Right lobe of liver (tissue), 6 donors: ENCODE measurements around the gene PCDHGA11. TPM values are rescaled to one million over a fixed set of nuclear protein-coding genes. Genes with fewer than 3 reads are reported as not detected.

Experiments used
- ATAC-seq, 4 donors: fragments of 200-7000 bp; cut with Tn5 transposase; one replicate each; pipeline ENCODE4 v1.9.1; 2020; ENCODE audit warnings: mild to moderate bottlenecking in 4 of 4, moderate library complexity in 4 of 4
- DNase-seq, 3 donors: peaks; one replicate each; pipeline ENCODE4 v3.0.0-alpha.2; 2020
- H3K27ac ChIP-seq, 3 donors: fragments of 200-600 bp; one replicate each; pipeline ENCODE4 v1.8.0; 2022
- H3K27me3 ChIP-seq, 2 donors: fragments of 200-600 bp; one replicate each; pipeline ENCODE4 v1.8.0; 2022
- H3K36me3 ChIP-seq, 4 donors: fragments of 200-600 bp; sonication (generic) in 1 of 4; one replicate each; pipeline versions ENCODE4 v1.5.1 to v1.8.0; 2017 to 2022; ENCODE audit warnings: control low read depth in 1 of 4
- H3K4me1 ChIP-seq, 4 donors: fragments of 200-600 bp; sonication (generic) in 1 of 4; one replicate each; pipeline versions ENCODE4 v1.5.1 to v1.8.0; 2017 to 2022; ENCODE audit warnings: control low read depth in 1 of 4
- H3K4me3 ChIP-seq, 3 donors: fragments of 200-600 bp; one replicate each; pipeline ENCODE4 v1.8.0; 2022
- H3K9me3 ChIP-seq, 4 donors: fragments of 200-600 bp; sonication (generic) in 1 of 4; one replicate each; pipeline versions ENCODE4 v1.5.1 to v1.8.0; 2017 to 2022; ENCODE audit warnings: control low read depth in 1 of 4
- CTCF ChIP-seq, 4 donors: fragments of 200-600 bp in 3 of 4; fragments of 450-650 bp in 1 of 4; IDR thresholded peaks; one replicate each; pipeline versions ENCODE4 v1.5.1 to v1.8.0; 2016 to 2022; ENCODE audit warnings: antibody characterized with exemption in 4 of 4, mild to moderate bottlenecking in 2 of 4
- POLR2A ChIP-seq: fragments of 450-650 bp; IDR thresholded peaks from one replicate; pipeline ENCODE4 v1.6.1; 2017; ENCODE audit warnings: antibody characterized with exemption, mild to moderate bottlenecking
- WGBS: methylation state at CpG from one replicate; pipeline ENCODE4 v1.1.6; 2018; ENCODE audit warnings: low coverage, low lambda C conversion rate; ENCODE audit not compliant: insufficient coverage; ENCODE audit errors: missing lambda C conversion rate; 5-methylcytosine and 5-hydroxymethylcytosine counted together
- intact Hi-C, 2 donors: fragments of 100-400 bp; cut with DNase I; formaldehyde crosslinking; loops; one replicate each; pipeline versions ENCODE4 v1.11.2 to v1.14.1; 2022
- total RNA-seq, 6 experiments: library from RNA; depleted of rRNA in 2 of 6; stranded (reverse); fragments of >200 nt in 2 of 6; fragmentation: NEBNext Ultra II Directional in 3 of 6; extraction: Animal tissue kit (Norgen Biotek cat#: 25700) in 3 of 6; gene quantifications; one replicate each; pipeline versions ENCODE4 v1.1.0 to v1.2.4, GENCODE V29; 2016 to 2023
- donor health status: DM: no; HTN: yes; CAD: no.
- donor health status: DM: no; HTN: no; CAD: no.
- donor health status: DM: no; HTN: no; CAD: no.
- donor health status: DM: no; HTN: yes; CAD: no.
- donor health status: DM: no; HTN: yes; CAD: no.

The PCDHGA11 gene
- total RNA-seq, 6 experiments from 2014 or later, result 0.81 to 1.7 (median 1.1) TPM

- 97% methylated on average over 3 of the region's 3 CpGs for WGBS
Measured at GRCh38 chr5:141465351-141465750, 44.5 kb downstream of the PCDHGA11 start.

More at GRCh38 chr5:141465351-141465750, 44.5 kb downstream of the PCDHGA11 start:
- no peak for DNase-seq
- no peaks in the 10 kb centered on the region for H3K27me3 ChIP-seq
- H3K36me3 ChIP-seq, result no peaks in the 10 kb centered on the region
- H3K4me1 ChIP-seq, result no peaks in the 10 kb centered on the region
- no peaks in the 10 kb centered on the region for H3K9me3 ChIP-seq
- no peak for ATAC-seq
- TF ChIP-seq CTCF (IDR thresholded peaks at IDR 0.05) (no peak), POLR2A (no peak)
- no peak overlapping the region for H3K27ac ChIP-seq
- H3K4me3 ChIP-seq, result no peak overlapping the region
- intact Hi-C loops, result no loop called here

Other genes with a start within 250 kb of the PCDHGA11 start
- under 1 TPM; 0.07 to 0.31 (median 0.13) TPM for gene PCDHB7, start 248.4 kb upstream of the PCDHGA11 start, total RNA-seq
- under 1 TPM in 4 of 6 experiments, not detected in 2; 0.12 to 0.49 (median 0.19) TPM for gene PCDHB8, start 243.3 kb upstream of the PCDHGA11 start, total RNA-seq
- under 1 TPM; 0.17 to 0.51 (median 0.34) TPM for gene PCDHB16, start 238.7 kb upstream of the PCDHGA11 start, total RNA-seq
- under 1 TPM in 5 of 6 experiments, not detected in 1; 0.07 to 0.51 (median 0.21) TPM for gene PCDHB9, start 233.9 kb upstream of the PCDHGA11 start, total RNA-seq
- gene PCDHB10, start 228.7 kb upstream of the PCDHGA11 start, total RNA-seq, result under 1 TPM in 5 of 6 experiments, not detected in 1; 0.09 to 0.23 (median 0.12) TPM
- gene PCDHB11, start 221.4 kb upstream of the PCDHGA11 start, total RNA-seq, result under 1 TPM in 5 of 6 experiments, not detected in 1; 0.06 to 0.44 (median 0.19) TPM
- gene PCDHB12, start 212.3 kb upstream of the PCDHGA11 start, total RNA-seq, result 1 to 10 TPM in 1 of 6 experiments, under 1 TPM in 4, not detected in 1; 0.27 to 1.1 (median 0.33) TPM
- under 1 TPM; 0.25 to 1.00 (median 0.49) TPM for gene PCDHB13, start 207.1 kb upstream of the PCDHGA11 start, total RNA-seq
- gene PCDHB14, start 197.7 kb upstream of the PCDHGA11 start, total RNA-seq, result 1 to 10 TPM in 1 of 6 experiments, under 1 TPM in 5; 0.44 to 1.0 (median 0.86) TPM
- gene PCDHB15, start 175.7 kb upstream of the PCDHGA11 start, total RNA-seq, result under 1 TPM; 0.37 to 0.83 (median 0.63) TPM
- under 1 TPM in 1 of 6 experiments, not detected in 5; 0.31 TPM for gene SLC25A2, start 117.0 kb upstream of the PCDHGA11 start, total RNA-seq
- gene TAF7, start 100.3 kb upstream of the PCDHGA11 start, total RNA-seq, result 10 to 100 TPM; 17.7 to 37.9 (median 22.3) TPM
- under 1 TPM in 5 of 6 experiments, not detected in 1; 0.04 to 0.18 (median 0.12) TPM for gene PCDHGA1, start 90.5 kb upstream of the PCDHGA11 start, total RNA-seq
- under 1 TPM; 0.49 to 0.88 (median 0.57) TPM for gene PCDHGA2, start 82.3 kb upstream of the PCDHGA11 start, total RNA-seq
- 1 to 10 TPM in 2 of 6 experiments, under 1 TPM in 4; 0.51 to 1.8 (median 0.76) TPM for gene PCDHGA3, start 77.2 kb upstream of the PCDHGA11 start, total RNA-seq
- 1 to 10 TPM in 1 of 6 experiments, under 1 TPM in 5; 0.37 to 1.2 (median 0.52) TPM for gene PCDHGB1, start 71.0 kb upstream of the PCDHGA11 start, total RNA-seq
- gene PCDHGA4, start 66.0 kb upstream of the PCDHGA11 start, total RNA-seq, result 1 to 10 TPM in 2 of 6 experiments, under 1 TPM in 4; 0.39 to 1.8 (median 0.73) TPM
- 1 to 10 TPM in 5 of 6 experiments, under 1 TPM in 1; 0.51 to 2.8 (median 1.4) TPM for gene PCDHGB2, start 61.1 kb upstream of the PCDHGA11 start, total RNA-seq
- gene PCDHGA5, start 56.9 kb upstream of the PCDHGA11 start, total RNA-seq, result 1 to 10 TPM in 1 of 6 experiments, under 1 TPM in 5; 0.32 to 1.2 (median 0.57) TPM
- gene PCDHGB3, start 50.8 kb upstream of the PCDHGA11 start, total RNA-seq, result 1 to 10 TPM in 3 of 6 experiments, under 1 TPM in 3; 0.56 to 1.8 (median 1.2) TPM
- 1 to 10 TPM in 3 of 6 experiments, under 1 TPM in 3; 0.56 to 1.3 (median 0.89) TPM for gene PCDHGA6, start 47.2 kb upstream of the PCDHGA11 start, total RNA-seq
- gene PCDHGA7, start 38.3 kb upstream of the PCDHGA11 start, total RNA-seq, result under 1 TPM; 0.37 to 0.99 (median 0.76) TPM
- gene PCDHGB4, start 33.4 kb upstream of the PCDHGA11 start, total RNA-seq, result 1 to 10 TPM; 1.6 to 5.5 (median 2.4) TPM
- under 1 TPM; 0.27 to 0.88 (median 0.50) TPM for gene PCDHGA8, start 28.4 kb upstream of the PCDHGA11 start, total RNA-seq
- gene PCDHGB5, start 23.1 kb upstream of the PCDHGA11 start, total RNA-seq, result 1 to 10 TPM; 3.0 to 6.8 (median 4.0) TPM
- gene PCDHGA9, start 18.3 kb upstream of the PCDHGA11 start, total RNA-seq, result 1 to 10 TPM; 1.0 to 2.5 (median 1.3) TPM
- gene PCDHGB6, start 13.0 kb upstream of the PCDHGA11 start, total RNA-seq, result 1 to 10 TPM; 1.9 to 5.0 (median 2.9) TPM
- 1 to 10 TPM; 1.5 to 4.6 (median 2.8) TPM for gene PCDHGA10, start 8.1 kb upstream of the PCDHGA11 start, total RNA-seq
- gene PCDHGB7, start 3.4 kb upstream of the PCDHGA11 start, total RNA-seq, result 1 to 10 TPM; 1.2 to 3.7 (median 2.7) TPM
- 1 to 10 TPM in 4 of 6 experiments, under 1 TPM in 2; 0.73 to 1.6 (median 1.3) TPM for gene PCDHGA12, start 9.5 kb downstream of the PCDHGA11 start, total RNA-seq
- 10 to 100 TPM in 1 of 6 experiments, 1 to 10 TPM in 5; 6.1 to 10.6 (median 7.6) TPM for gene PCDHGC3, start 54.9 kb downstream of the PCDHGA11 start, total RNA-seq
- gene PCDHGC4, start 64.0 kb downstream of the PCDHGA11 start, total RNA-seq, result 10 to 100 TPM in 1 of 6 experiments, under 1 TPM in 5; 0.20 to 10.7 (median 0.34) TPM
- under 1 TPM; 0.24 to 0.37 (median 0.32) TPM for gene PCDHGC5, start 68.0 kb downstream of the PCDHGA11 start, total RNA-seq
- gene DIAPH1, start 197.9 kb downstream of the PCDHGA11 start, total RNA-seq, result 100 to 1,000 TPM in 4 of 6 experiments, 10 to 100 TPM in 2; 93.7 to 114 (median 107) TPM
- 10 to 100 TPM; 18.2 to 26.5 (median 23.3) TPM for gene HDAC3, start 215.8 kb downstream of the PCDHGA11 start, total RNA-seq
- 1 to 10 TPM in 4 of 6 experiments, under 1 TPM in 2; 0.53 to 2.6 (median 1.2) TPM for gene RELL2, start 215.9 kb downstream of the PCDHGA11 start, total RNA-seq
- 1 to 10 TPM in 5 of 6 experiments, under 1 TPM in 1; 0.77 to 6.4 (median 3.3) TPM for gene FCHSD1, start 230.4 kb downstream of the PCDHGA11 start, total RNA-seq